Measurements from ENCODE around the gene TRIM67.

TRIM67 gene

DNA sequence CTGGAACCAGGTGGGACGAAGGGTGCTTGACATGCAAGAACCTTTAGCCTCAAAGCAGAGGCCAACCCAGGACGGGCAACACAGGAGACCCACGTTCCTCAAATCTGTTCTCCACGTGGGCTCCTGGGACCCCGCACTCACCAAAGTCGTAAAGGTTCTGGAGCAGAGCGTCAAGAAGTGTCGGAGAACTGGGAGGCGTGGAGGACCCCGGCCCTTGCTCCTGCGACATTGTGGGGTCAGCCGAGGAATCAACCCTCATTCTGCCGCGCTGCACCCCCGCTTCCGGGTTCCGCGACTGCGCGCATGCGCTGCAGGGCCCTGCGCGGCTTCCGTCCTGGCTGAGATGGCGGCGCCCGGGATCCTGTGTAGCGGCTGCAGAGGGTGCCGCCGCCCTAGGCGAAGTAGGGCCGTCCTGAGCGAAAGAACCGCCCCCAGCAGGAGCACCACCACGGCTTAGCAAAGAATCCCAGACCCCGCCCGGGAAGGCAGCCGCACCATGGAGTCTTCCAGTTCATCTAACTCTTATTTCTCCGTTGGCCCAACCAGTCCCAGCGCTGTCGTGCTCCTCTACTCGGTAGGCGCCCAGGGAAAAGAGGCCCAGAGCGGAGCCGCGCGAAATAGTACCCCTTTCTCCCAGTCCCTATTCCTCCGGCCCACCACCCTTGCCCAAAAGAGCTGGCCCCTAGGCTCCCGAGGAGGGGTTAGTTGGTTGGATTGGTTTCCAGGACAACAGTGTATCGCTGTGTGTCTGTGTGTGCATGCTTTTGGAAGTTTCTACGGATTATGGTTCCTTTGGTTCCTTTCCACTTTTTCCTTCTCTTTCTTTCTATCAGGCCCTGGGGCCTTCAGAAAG is 79.3 kb downstream of the TRIM67 start, which contains the start of gene GNPAT:
GNPAT (plus strand) TSS at position 330 of the 853 bp plus-strand sequence; CDS start at position 497, 167 bp downstream.
- Histone ChIP-seq H3K9me3 (ENCODE audit: control insufficient read depth in 1 of 2, low read length in 2 of 2) (no peaks in the 10 kb centered on the region), H3K4me1 (ENCODE audit: control insufficient read depth in 1 of 2, insufficient read depth in 2 of 2, low read length in 2 of 2) (peaks cover 6 to 26% of the 10 kb centered on the region in 2 donors), H3K27me3 (ENCODE audit: low read depth, low read length) (no peaks in the 10 kb centered on the region), H3K4me3 (ENCODE audit: low read depth in 1 of 2, low read length in 2 of 2) (peak within 1 kb of the TSS; percentile 92 to 97), H3K27ac (ENCODE audit: low read length) (peak within 1 kb of the TSS; percentile 92), H3K36me3 (ENCODE audit: control insufficient read depth in 1 of 2, insufficient read depth in 2 of 2, low read length in 2 of 2) (peaks cover 20 to 22% of the 10 kb centered on the region in 2 donors)

GRCh38 chr1:231241750-231242149 is 79.9 kb downstream of the TRIM67 start:
- Histone ChIP-seq H3K4me3 (ENCODE audit: low read depth in 1 of 2, low read length in 2 of 2) (peak overlapping the region; percentile 92 to 97), H3K9me3 (ENCODE audit: control insufficient read depth in 1 of 2, low read length in 2 of 2) (no peaks in the 10 kb centered on the region), H3K27me3 (ENCODE audit: low read depth, low read length) (no peaks in the 10 kb centered on the region), H3K36me3 (ENCODE audit: control insufficient read depth in 1 of 2, insufficient read depth in 2 of 2, low read length in 2 of 2) (peaks cover 22 to 23% of the 10 kb centered on the region in 2 donors), H3K27ac (ENCODE audit: low read length) (peak overlapping the region; percentile 92), H3K4me1 (ENCODE audit: control insufficient read depth in 1 of 2, insufficient read depth in 2 of 2, low read length in 2 of 2) (peaks cover 6 to 26% of the 10 kb centered on the region in 2 donors)

DNA sequence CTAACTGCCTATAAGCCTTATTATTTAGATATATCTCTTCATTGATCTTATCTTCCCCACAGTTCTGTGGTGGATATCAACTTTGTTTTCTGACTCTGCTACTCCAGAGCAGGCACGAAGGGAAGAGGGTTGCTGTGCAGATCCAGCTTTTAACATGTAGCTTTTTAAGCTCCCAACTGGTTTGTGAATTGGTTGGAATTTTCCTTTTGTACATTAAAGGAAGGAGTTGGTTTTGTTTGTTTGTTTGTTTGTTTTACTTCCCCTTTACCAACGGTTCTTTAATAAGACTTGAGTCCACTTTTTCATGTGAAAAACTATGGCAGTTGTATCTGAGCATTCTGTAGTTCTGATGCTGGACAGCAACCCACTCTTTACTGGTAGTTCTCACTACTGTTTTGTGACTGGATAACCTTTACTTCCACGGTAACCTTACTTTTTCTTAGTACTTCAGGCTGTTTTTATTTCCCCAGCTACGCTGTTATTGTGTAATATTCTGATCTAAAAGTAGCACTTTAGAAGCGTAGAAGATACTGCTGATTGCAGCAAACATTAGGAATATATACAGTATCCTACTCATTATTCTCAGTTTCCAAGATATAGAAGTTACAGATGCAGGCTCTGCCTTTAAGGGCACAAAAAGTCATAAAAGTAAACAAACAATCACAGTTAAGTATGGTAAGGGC is 80.8 kb downstream of the TRIM67 start:
- H3K4me3 ChIP-seq (ENCODE audit: low read depth in 1 of 2, low read length in 2 of 2), result peak overlapping the region; percentile 92 to 97
- H3K4me1 ChIP-seq (ENCODE audit: control insufficient read depth in 1 of 2, insufficient read depth in 2 of 2, low read length in 2 of 2), result peaks cover 6 to 26% of the 10 kb centered on the region in 2 donors
- no peak overlapping the region for H3K27ac ChIP-seq (ENCODE audit: low read length)

DNA sequence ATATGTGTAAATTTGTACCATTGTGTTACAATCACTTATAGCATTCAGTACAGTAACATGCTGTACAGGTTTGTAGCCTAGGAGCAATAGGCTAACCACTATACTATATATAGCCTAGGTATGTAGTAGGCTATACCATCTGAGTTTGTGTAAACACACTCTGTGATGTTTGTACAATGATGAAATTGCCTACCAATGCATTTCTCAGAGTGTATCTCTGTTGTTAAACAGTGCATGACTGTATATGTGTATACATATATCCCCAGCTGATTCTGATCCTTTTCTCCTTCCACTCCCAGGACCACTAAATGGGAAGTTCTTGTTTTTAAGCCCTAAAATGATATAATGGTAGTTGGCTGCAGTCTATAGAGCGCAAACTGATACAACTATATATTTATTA is 86.9 kb downstream of the TRIM67 start:
- Histone ChIP-seq H3K4me3 (ENCODE audit: low read depth in 1 of 2, low read length in 2 of 2) (no peak overlapping the region), H3K27ac (ENCODE audit: low read length) (no peak overlapping the region), H3K36me3 (ENCODE audit: control insufficient read depth in 1 of 2, insufficient read depth in 2 of 2, low read length in 2 of 2) (peaks cover 28 to 35% of the 10 kb centered on the region in 2 donors), H3K9me3 (ENCODE audit: control insufficient read depth in 1 of 2, low read length in 2 of 2) (no peaks in the 10 kb centered on the region), H3K4me1 (ENCODE audit: control insufficient read depth in 1 of 2, insufficient read depth in 2 of 2, low read length in 2 of 2) (no peaks in the 10 kb centered on the region), H3K27me3 (ENCODE audit: low read depth, low read length) (no peaks in the 10 kb centered on the region)

More for the DNA sequence above, 80.8 kb downstream of the TRIM67 start:
- Histone ChIP-seq H3K27me3 (ENCODE audit: low read depth, low read length) (no peaks in the 10 kb centered on the region), H3K36me3 (ENCODE audit: control insufficient read depth in 1 of 2, insufficient read depth in 2 of 2, low read length in 2 of 2) (peaks cover 20 to 21% of the 10 kb centered on the region in 2 donors), H3K9me3 (ENCODE audit: control insufficient read depth in 1 of 2, low read length in 2 of 2) (no peaks in the 10 kb centered on the region)

GRCh38 chr1:231252336-231252735 is 90.5 kb downstream of the TRIM67 start:
- Histone ChIP-seq H3K27me3 (ENCODE audit: low read depth, low read length) (no peaks in the 10 kb centered on the region), H3K4me3 (ENCODE audit: low read depth in 1 of 2, low read length in 2 of 2) (no peak overlapping the region), H3K4me1 (ENCODE audit: control insufficient read depth in 1 of 2, insufficient read depth in 2 of 2, low read length in 2 of 2) (no peaks in the 10 kb centered on the region), H3K27ac (ENCODE audit: low read length) (no peak overlapping the region), H3K36me3 (ENCODE audit: control insufficient read depth in 1 of 2, insufficient read depth in 2 of 2, low read length in 2 of 2) (peaks cover 29 to 51% of the 10 kb centered on the region in 2 donors), H3K9me3 (ENCODE audit: control insufficient read depth in 1 of 2, low read length in 2 of 2) (no peaks in the 10 kb centered on the region)

DNA sequence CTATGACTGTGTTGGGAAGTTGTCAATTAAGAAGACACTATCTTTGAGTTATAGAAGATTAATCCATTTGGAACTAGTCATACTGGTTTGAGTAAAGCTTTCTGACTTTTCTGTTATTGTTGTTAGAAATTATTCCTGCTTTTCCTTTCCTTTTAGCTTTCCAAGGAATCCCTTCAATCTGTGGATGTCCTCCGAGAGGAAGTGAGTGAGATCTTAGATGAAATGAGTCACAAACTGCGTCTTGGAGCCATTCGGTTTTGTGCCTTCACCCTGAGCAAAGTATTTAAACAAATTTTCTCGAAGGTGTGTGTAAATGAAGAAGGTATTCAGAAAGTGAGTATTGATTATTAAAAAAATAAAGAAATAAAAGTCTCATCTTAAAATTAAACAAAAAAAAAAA is 98.5 kb downstream of the TRIM67 start:
- no peaks in the 10 kb centered on the region for H3K9me3 ChIP-seq (ENCODE audit: control insufficient read depth in 1 of 2, low read length in 2 of 2)
- no peak overlapping the region for H3K4me3 ChIP-seq (ENCODE audit: low read depth in 1 of 2, low read length in 2 of 2)
- no peaks in the 10 kb centered on the region for H3K27me3 ChIP-seq (ENCODE audit: low read depth, low read length)
- no peaks in the 10 kb centered on the region for H3K4me1 ChIP-seq (ENCODE audit: control insufficient read depth in 1 of 2, insufficient read depth in 2 of 2, low read length in 2 of 2)
- H3K36me3 ChIP-seq (ENCODE audit: control insufficient read depth in 1 of 2, insufficient read depth in 2 of 2, low read length in 2 of 2), result peaks cover 35 to 70% of the 10 kb centered on the region in 2 donors
- H3K27ac ChIP-seq (ENCODE audit: low read length), result no peak overlapping the region

- Histone ChIP-seq H3K4me3 (ENCODE audit: low read depth in 1 of 2, low read length in 2 of 2) (no peak overlapping the region), H3K36me3 (ENCODE audit: control insufficient read depth in 1 of 2, insufficient read depth in 2 of 2, low read length in 2 of 2) (peaks cover 42 to 80% of the 10 kb centered on the region in 2 donors), H3K27me3 (ENCODE audit: low read depth, low read length) (no peaks in the 10 kb centered on the region), H3K4me1 (ENCODE audit: control insufficient read depth in 1 of 2, insufficient read depth in 2 of 2, low read length in 2 of 2) (no peaks in the 10 kb centered on the region), H3K27ac (ENCODE audit: low read length) (no peak overlapping the region), H3K9me3 (ENCODE audit: control insufficient read depth in 1 of 2, low read length in 2 of 2) (no peaks in the 10 kb centered on the region)
These were observed 102.8 kb downstream of the TRIM67 start for GRCh38 chr1:231264642-231265041.

- Histone ChIP-seq H3K4me3 (ENCODE audit: low read depth in 1 of 2, low read length in 2 of 2) (no peak overlapping the region), H3K36me3 (ENCODE audit: control insufficient read depth in 1 of 2, insufficient read depth in 2 of 2, low read length in 2 of 2) (peaks cover 40 to 80% of the 10 kb centered on the region in 2 donors)
These were observed 103.5 kb downstream of the TRIM67 start for GRCh38 chr1:231265379-231265778.

DNA sequence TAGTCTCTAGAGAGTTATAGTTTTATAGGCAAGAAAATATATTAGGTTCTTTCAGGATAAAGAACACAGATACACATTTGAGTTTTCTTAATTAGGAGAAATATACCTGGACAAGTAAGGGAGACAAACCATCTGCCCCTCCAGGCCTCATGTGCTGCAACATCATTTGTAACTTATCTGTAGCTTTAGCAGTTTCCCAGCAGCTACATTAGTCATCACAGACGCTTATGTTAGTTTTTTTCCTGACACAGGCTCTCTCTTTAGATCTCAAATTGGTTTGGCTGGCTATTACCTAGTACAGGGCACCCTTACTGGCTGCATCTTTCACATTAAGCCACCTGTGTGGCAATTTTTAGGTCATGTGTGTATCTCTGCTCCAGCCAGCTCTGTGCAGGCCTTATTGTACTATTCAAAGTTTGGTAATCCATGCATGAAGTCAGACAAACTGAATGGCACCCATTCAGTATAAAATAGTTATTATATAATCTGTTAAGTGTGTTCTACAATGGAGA is 105.0 kb downstream of the TRIM67 start:
- Histone ChIP-seq H3K27ac (ENCODE audit: low read length) (no peak overlapping the region), H3K9me3 (ENCODE audit: control insufficient read depth in 1 of 2, low read length in 2 of 2) (no peaks in the 10 kb centered on the region), H3K36me3 (ENCODE audit: control insufficient read depth in 1 of 2, insufficient read depth in 2 of 2, low read length in 2 of 2) (peaks cover 50 to 81% of the 10 kb centered on the region in 2 donors), H3K27me3 (ENCODE audit: low read depth, low read length) (no peaks in the 10 kb centered on the region), H3K4me1 (ENCODE audit: control insufficient read depth in 1 of 2, insufficient read depth in 2 of 2, low read length in 2 of 2) (no peaks in the 10 kb centered on the region), H3K4me3 (ENCODE audit: low read depth in 1 of 2, low read length in 2 of 2) (no peak overlapping the region)

More at GRCh38 chr1:231265379-231265778, 103.5 kb downstream of the TRIM67 start:
- no peak overlapping the region for H3K27ac ChIP-seq (ENCODE audit: low read length)
- H3K27me3 ChIP-seq (ENCODE audit: low read depth, low read length), result no peaks in the 10 kb centered on the region
- H3K9me3 ChIP-seq (ENCODE audit: control insufficient read depth in 1 of 2, low read length in 2 of 2), result no peaks in the 10 kb centered on the region
- H3K4me1 ChIP-seq (ENCODE audit: control insufficient read depth in 1 of 2, insufficient read depth in 2 of 2, low read length in 2 of 2), result no peaks in the 10 kb centered on the region
